Esophagus squamous epithelium (tissue), 4 donors: ENCODE data around the gene ACMSD.

Experiments
- POLR2A ChIP-seq, 4 donors: fragments of 450-650 bp; IDR thresholded peaks; one replicate each; pipeline ENCODE4 v1.6.1; 2017; ENCODE audit warnings: antibody characterized with exemption in 4 of 4, mild to moderate bottlenecking in 4 of 4, moderate library complexity in 3 of 4
- TF ChIP-seq, protein P1 (sequence below), 6 experiments: fragments of 450-650 bp in 4 of 6; fragments of 200-600 bp in 2 of 6; sonication (generic) in 2 of 6; IDR thresholded peaks; one replicate each; pipeline ENCODE4 v1.5.1; 2016 to 2019; ENCODE audit warnings: antibody characterized with exemption in 6 of 6, mild to moderate bottlenecking in 4 of 6, moderate library complexity in 4 of 6

DNA sequence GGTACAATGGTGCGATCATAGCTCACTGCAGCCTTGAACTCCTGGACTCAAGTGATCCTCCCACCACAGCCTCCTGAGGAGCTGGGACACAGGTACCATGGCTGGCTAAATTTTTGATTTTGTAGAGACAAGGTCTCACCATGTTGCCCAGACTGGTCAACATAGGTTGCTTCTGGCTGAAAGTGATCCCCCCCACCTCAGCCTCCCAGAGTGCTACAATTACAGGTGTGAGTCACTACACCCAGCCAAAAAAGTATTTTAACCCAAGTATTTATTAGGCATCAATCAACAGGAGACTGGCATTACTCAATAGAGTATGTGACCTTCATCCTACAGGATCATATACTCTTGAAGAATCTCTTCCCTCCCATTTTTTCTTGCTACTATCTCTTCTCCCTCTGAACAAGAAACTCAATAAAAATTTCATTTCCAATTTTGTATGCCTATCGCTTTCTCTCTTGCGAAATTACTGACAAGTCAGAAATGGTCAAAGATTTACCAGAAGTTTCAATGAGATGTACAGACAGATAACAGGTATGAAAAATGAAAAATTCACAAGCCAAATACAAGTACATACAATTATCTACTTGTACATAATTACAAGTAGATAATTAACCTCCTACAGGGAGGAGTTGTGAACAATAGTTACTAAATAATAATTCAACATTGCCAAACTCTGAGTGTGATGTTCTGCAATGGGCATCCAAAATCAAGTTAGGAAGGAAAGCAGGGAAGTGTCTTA lies 45.3 kb downstream of the ACMSD start:
- TF ChIP-seq, protein P1, sequence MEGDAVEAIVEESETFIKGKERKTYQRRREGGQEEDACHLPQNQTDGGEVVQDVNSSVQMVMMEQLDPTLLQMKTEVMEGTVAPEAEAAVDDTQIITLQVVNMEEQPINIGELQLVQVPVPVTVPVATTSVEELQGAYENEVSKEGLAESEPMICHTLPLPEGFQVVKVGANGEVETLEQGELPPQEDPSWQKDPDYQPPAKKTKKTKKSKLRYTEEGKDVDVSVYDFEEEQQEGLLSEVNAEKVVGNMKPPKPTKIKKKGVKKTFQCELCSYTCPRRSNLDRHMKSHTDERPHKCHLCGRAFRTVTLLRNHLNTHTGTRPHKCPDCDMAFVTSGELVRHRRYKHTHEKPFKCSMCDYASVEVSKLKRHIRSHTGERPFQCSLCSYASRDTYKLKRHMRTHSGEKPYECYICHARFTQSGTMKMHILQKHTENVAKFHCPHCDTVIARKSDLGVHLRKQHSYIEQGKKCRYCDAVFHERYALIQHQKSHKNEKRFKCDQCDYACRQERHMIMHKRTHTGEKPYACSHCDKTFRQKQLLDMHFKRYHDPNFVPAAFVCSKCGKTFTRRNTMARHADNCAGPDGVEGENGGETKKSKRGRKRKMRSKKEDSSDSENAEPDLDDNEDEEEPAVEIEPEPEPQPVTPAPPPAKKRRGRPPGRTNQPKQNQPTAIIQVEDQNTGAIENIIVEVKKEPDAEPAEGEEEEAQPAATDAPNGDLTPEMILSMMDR (IDR thresholded peaks at IDR 0.05), result no peak
- no peak for TF ChIP-seq POLR2A (IDR thresholded peaks at IDR 0.05)
